Measurements from ENCODE around the gene VIPR1.

The VIPR1 gene

GRCh38 chr3:42515976-42516375 lies 13.5 kb downstream of the VIPR1 start:
- no peaks in the 10 kb centered on the region for H4K20me1 ChIP-seq (ENCODE audit: low read depth, low read length)
- no peaks in the 10 kb centered on the region for H3K27me3 ChIP-seq (ENCODE audit: low read length)
- no peaks in the 10 kb centered on the region for H3K9me2 ChIP-seq (replicated peaks; ENCODE audit: insufficient read depth, low read length)
- H3K4me2 ChIP-seq (ENCODE audit: low read depth, low read length, poor library complexity, severe bottlenecking): no peak overlapping the region
- TF ChIP-seq CTCF (IDR thresholded peaks at IDR 0.05; ENCODE audit: insufficient read depth, low read length, poor library complexity, severe bottlenecking): no peak
- TF ChIP-seq EZH2phosphoT487 (conservative IDR thresholded peaks at IDR 0.05; ENCODE audit: low read length): no peak
- no peaks in the 10 kb centered on the region for H3F3A ChIP-seq (ENCODE audit: insufficient read depth)
- no peaks in the 10 kb centered on the region for H3K79me2 ChIP-seq (ENCODE audit: insufficient read depth, low read length)
- H3K4me3 ChIP-seq (ENCODE audit: insufficient read depth, low read length, poor library complexity, severe bottlenecking): no peak overlapping the region
- no peak overlapping the region for H2AFZ ChIP-seq (ENCODE audit: low read depth, low read length, severe bottlenecking)
- no peaks in the 10 kb centered on the region for H3K36me3 ChIP-seq (ENCODE audit: low read length)
- H3K9ac ChIP-seq (ENCODE audit: low read length): no peak overlapping the region
- no peaks in the 10 kb centered on the region for H3K9me3 ChIP-seq (ENCODE audit: insufficient read depth, low read length)
- no peak overlapping the region for H3K27ac ChIP-seq (ENCODE audit: low read depth, low read length)

GRCh38 chr3:42516443-42516842 lies 14.0 kb downstream of the VIPR1 start:
- H2AFZ ChIP-seq (ENCODE audit: low read depth, low read length, severe bottlenecking): no peak overlapping the region
- H3K9me3 ChIP-seq (ENCODE audit: insufficient read depth, low read length): no peaks in the 10 kb centered on the region
- no peaks in the 10 kb centered on the region for H3K27me3 ChIP-seq (ENCODE audit: low read length)
- no peak overlapping the region for H3K4me2 ChIP-seq (ENCODE audit: low read depth, low read length, poor library complexity, severe bottlenecking)
- no peak overlapping the region for H3K4me3 ChIP-seq (ENCODE audit: insufficient read depth, low read length, poor library complexity, severe bottlenecking)
- no peaks in the 10 kb centered on the region for H3K9me2 ChIP-seq (replicated peaks; ENCODE audit: insufficient read depth, low read length)
- TF ChIP-seq CTCF (IDR thresholded peaks at IDR 0.05; ENCODE audit: insufficient read depth, low read length, poor library complexity, severe bottlenecking) (no peak), EZH2phosphoT487 (conservative IDR thresholded peaks at IDR 0.05; ENCODE audit: low read length) (no peak)
- no peaks in the 10 kb centered on the region for H3K36me3 ChIP-seq (ENCODE audit: low read length)
- no peak overlapping the region for H3K9ac ChIP-seq (ENCODE audit: low read length)
- no peak overlapping the region for H3K27ac ChIP-seq (ENCODE audit: low read depth, low read length)
- H3K79me2 ChIP-seq (ENCODE audit: insufficient read depth, low read length): no peaks in the 10 kb centered on the region
- H4K20me1 ChIP-seq (ENCODE audit: low read depth, low read length): no peaks in the 10 kb centered on the region
- H3F3A ChIP-seq (ENCODE audit: insufficient read depth): no peaks in the 10 kb centered on the region

GRCh38 chr3:42517117-42517516 lies 14.7 kb downstream of the VIPR1 start:
- Histone ChIP-seq H3K4me3 (ENCODE audit: insufficient read depth, low read length, poor library complexity, severe bottlenecking) (no peak overlapping the region), H4K20me1 (ENCODE audit: low read depth, low read length) (no peaks in the 10 kb centered on the region), H2AFZ (ENCODE audit: low read depth, low read length, severe bottlenecking) (no peak overlapping the region), H3K9me2 (replicated peaks; ENCODE audit: insufficient read depth, low read length) (no peaks in the 10 kb centered on the region), H3K27ac (ENCODE audit: low read depth, low read length) (no peak overlapping the region), H3F3A (ENCODE audit: insufficient read depth) (no peaks in the 10 kb centered on the region), H3K79me2 (ENCODE audit: insufficient read depth, low read length) (no peaks in the 10 kb centered on the region), H3K9me3 (ENCODE audit: insufficient read depth, low read length) (no peaks in the 10 kb centered on the region), H3K27me3 (ENCODE audit: low read length) (no peaks in the 10 kb centered on the region), H3K36me3 (ENCODE audit: low read length) (no peaks in the 10 kb centered on the region), H3K9ac (ENCODE audit: low read length) (no peak overlapping the region), H3K4me2 (ENCODE audit: low read depth, low read length, poor library complexity, severe bottlenecking) (no peak overlapping the region)
- TF ChIP-seq EZH2phosphoT487 (conservative IDR thresholded peaks at IDR 0.05; ENCODE audit: low read length): no peak
- no peak for TF ChIP-seq CTCF (IDR thresholded peaks at IDR 0.05; ENCODE audit: insufficient read depth, low read length, poor library complexity, severe bottlenecking)

Measured in SU-DHL-6 (cell line).